HCT116 (cell line): Measurements from ENCODE around the gene PPY. TPM values are rescaled to one million over a fixed set of nuclear protein-coding genes. Genes with fewer than 3 reads are reported as not detected.

ENCODE experiments used
- ATAC-seq: fragments of 200-7000 bp; cut with Tn5 transposase; 2 replicates; pipeline ENCODE4 v1.9.1; 2020; ENCODE audit warnings: mild to moderate bottlenecking, moderate library complexity
- BruUV-seq: library from RNA; stranded (reverse); fragments of 400-500 nt; replicated peaks from 2 replicates; lab custom pipeline; 2021; lab: Mats Ljungman, UMichigan
- CTCF ChIA-PET: fragments of 300-600 bp; sonication (Branson Sonifier 250); formaldehyde crosslinking; loops from one replicate; lab custom pipeline; 2021; ENCODE audit warnings: antibody characterized with exemption; lab: Charles Lee
- POLR2A ChIA-PET: fragments of 300-600, 350-600 bp; sonication (Branson Sonifier 250); formaldehyde crosslinking; loops from one replicate; lab custom pipeline; 2021; ENCODE audit warnings: antibody characterized with exemption; lab: Charles Lee
- RAD21 ChIA-PET, 2 experiments: fragments of 300-600 bp; sonication (Branson Sonifier 250); formaldehyde crosslinking; loops; one replicate each; lab custom pipeline; 2023; ENCODE audit warnings: low total read pairs in 2 of 2; ENCODE audit not compliant: uncharacterized antibody in 2 of 2, unreplicated experiment in 2 of 2, low non-redundant PET in 1 of 2; lab: Charles Lee
- DNase-seq: peaks from one replicate; pipeline ENCODE4 v3.0.0-alpha.2; 2010; ENCODE audit warnings: low read depth, low spot score
- H2AFZ ChIP-seq: fragments of 200-600 bp; shearing (Covaris generic), sonication (generic); 2 replicates; pipeline ENCODE4 v1.6.1; 2017; ENCODE audit warnings: low read depth, mixed run types, mixed read lengths, antibody characterized with exemption, low read length; ENCODE audit not compliant: poor library complexity, severe bottlenecking
- H3K27ac ChIP-seq: 2 replicates; pipeline ENCODE4 v1.5.1; 2012; ENCODE audit warnings: low read depth, low read length
- H3K27me3 ChIP-seq: fragments of 200-600 bp; sonication (generic); 2 replicates; pipeline ENCODE4 v1.6.1; 2016; ENCODE audit warnings: mixed run types, low read length, mixed read lengths; ENCODE audit not compliant: insufficient read depth
- H3K36me3 ChIP-seq, 2 experiments: fragments of 200-500 bp in 1 of 2; fragments of 200-600 bp in 1 of 2; sonication (Bioruptor generic) in 1 of 2; sonication (generic) in 1 of 2; 2 replicates each; pipeline versions ENCODE4 v1.5.1 to v1.6.1; 2014 to 2016; ENCODE audit warnings: low read length in 2 of 2, inconsistent platforms in 1 of 2, mixed read lengths in 1 of 2, mixed run types in 1 of 2; ENCODE audit not compliant: insufficient read depth in 2 of 2, control insufficient read depth in 1 of 2
- H3K4me1 ChIP-seq, 2 experiments: fragments of 200-600 bp in 1 of 2; sonication (generic) in 1 of 2; 2 replicates each; pipeline versions ENCODE4 v1.5.1 to v1.6.1; 2012 to 2017; ENCODE audit warnings: low read length in 2 of 2, inconsistent platforms in 1 of 2, mild to moderate bottlenecking in 1 of 2, mixed read lengths in 1 of 2, mixed run types in 1 of 2, moderate library complexity in 1 of 2; ENCODE audit not compliant: insufficient read depth in 2 of 2, control insufficient read depth in 1 of 2
- H3K4me2 ChIP-seq: fragments of 200-600 bp; sonication (generic); 2 replicates; pipeline ENCODE4 v1.6.1; 2017; ENCODE audit warnings: mixed run types, low read length, mixed read lengths
- H3K4me3 ChIP-seq, 2 experiments: fragments of 200-600 bp in 1 of 2; sonication (generic) in 1 of 2; replicated peaks in 1 of 2; 2 replicates each; pipeline ENCODE4 v1.5.1; 2011 to 2016; ENCODE audit warnings: low read length in 2 of 2, control low read depth in 1 of 2, low read depth in 1 of 2, mild to moderate bottlenecking in 1 of 2, mixed read lengths in 1 of 2, mixed run types in 1 of 2
- H3K79me2 ChIP-seq: fragments of 200-600 bp; sonication (generic); 2 replicates; pipeline ENCODE4 v1.6.1; 2017; ENCODE audit warnings: mild to moderate bottlenecking, mixed run types, low read length, moderate library complexity, mixed read lengths; ENCODE audit not compliant: insufficient read depth
- H3K9ac ChIP-seq: fragments of 200-600 bp; sonication (generic); 2 replicates; pipeline ENCODE4 v1.6.1; 2016; ENCODE audit warnings: low read length, mixed read lengths
- H3K9me2 ChIP-seq: fragments of 200-600 bp; sonication (generic), shearing (Covaris generic); 2 replicates; pipeline ENCODE4 v1.6.1; 2017; ENCODE audit warnings: mixed run types, mild to moderate bottlenecking, moderate library complexity; ENCODE audit not compliant: insufficient read depth
- H3K9me3 ChIP-seq, 2 experiments: fragments of 200-500 bp in 1 of 2; fragments of 200-600 bp in 1 of 2; sonication (Bioruptor generic) in 1 of 2; sonication (generic) in 1 of 2; 2 replicates each; pipeline ENCODE4 v1.6.1; 2014 to 2017; ENCODE audit warnings: low read length in 2 of 2, mixed read lengths in 2 of 2, inconsistent platforms in 1 of 2, low read depth in 1 of 2, mild to moderate bottlenecking in 1 of 2, mixed run types in 1 of 2, moderate library complexity in 1 of 2; ENCODE audit not compliant: control insufficient read depth in 1 of 2, insufficient read depth in 1 of 2
- H4K20me1 ChIP-seq: fragments of 200-600 bp; sonication (generic), shearing (Covaris generic); 2 replicates; pipeline ENCODE4 v1.6.1; 2017; ENCODE audit warnings: mixed run types, mild to moderate bottlenecking, moderate library complexity; ENCODE audit not compliant: insufficient read depth
- CTCF ChIP-seq, 3 experiments: fragments of 200-600 bp in 1 of 3; sonication (generic) in 1 of 3; IDR thresholded peaks in 2 of 3; conservative IDR thresholded peaks in 1 of 3; 2 replicates each; pipeline ENCODE4 v1.5.1; 2012 to 2017; ENCODE audit warnings: low read depth in 2 of 3, low read length in 2 of 3, antibody characterized with exemption in 1 of 3, borderline replicate concordance in 1 of 3, control low read depth in 1 of 3, mild to moderate bottlenecking in 1 of 3, mixed read lengths in 1 of 3, mixed run types in 1 of 3, moderate library complexity in 1 of 3; ENCODE audit not compliant: insufficient read depth in 1 of 3
- JUND ChIP-seq: IDR thresholded peaks from 2 replicates; pipeline ENCODE4 v1.6.1; 2012
- POLR2A ChIP-seq: IDR thresholded peaks from 2 replicates; pipeline ENCODE4 v1.7.0; 2011; ENCODE audit warnings: borderline replicate concordance; ENCODE audit not compliant: insufficient read depth, insufficient read length; ENCODE audit errors: extremely low read depth
- SIN3A ChIP-seq: IDR thresholded peaks from 2 replicates; pipeline ENCODE4 v1.6.1; 2012; ENCODE audit warnings: low read depth
- SP1 ChIP-seq: IDR thresholded peaks from 2 replicates; pipeline ENCODE4 v1.6.1; 2012; ENCODE audit warnings: low read depth
- ZBTB33 ChIP-seq: IDR thresholded peaks from 2 replicates; pipeline ENCODE4 v1.6.1; 2011; ENCODE audit warnings: mild to moderate bottlenecking, low read length, moderate library complexity; ENCODE audit not compliant: insufficient replicate concordance; ENCODE audit errors: extremely low read depth
- intact Hi-C: fragments of 100-400 bp; cut with micrococcal nuclease; formaldehyde crosslinking; loops from 2 replicates; pipeline ENCODE4 v1.10.0; 2022
- total RNA-seq: library from RNA; stranded (reverse); gene quantifications from one replicate; pipeline ENCODE4 v1.2.1, GENCODE V29; 2021; ENCODE audit not compliant: unreplicated experiment

Gene PPY
- total RNA-seq, 1 experiment from 2014 or later: not detected

- no peak overlapping the region for H3K4me3 ChIP-seq
- BruUV-seq: no TSS peak
- H3K27ac ChIP-seq: no peak overlapping the region
- ATAC-seq (no peak), DNase-seq (no peak)
- no peak overlapping the region for H3K9ac ChIP-seq
- ChIA-PET CTCF (no interaction called here), POLR2A (no interaction called here), RAD21 (no interaction called here)
- H4K20me1 ChIP-seq: no peaks in the 10 kb centered on the region
- no peak overlapping the region for H2AFZ ChIP-seq
- no peaks in the 10 kb centered on the region for H3K4me1 ChIP-seq
- no peaks in the 10 kb centered on the region for H3K9me3 ChIP-seq
- H3K4me2 ChIP-seq: no peak overlapping the region
- TF ChIP-seq SP1 (no peak), POLR2A (no peak), SIN3A (no peak)
- TF ChIP-seq, all 23 proteins: peak for 0
- H3K27me3 ChIP-seq: no peaks in the 10 kb centered on the region
- H3K79me2 ChIP-seq: no peaks in the 10 kb centered on the region
- intact Hi-C loops: no loop called here
- no peaks in the 10 kb centered on the region for H3K36me3 ChIP-seq
- H3K9me2 ChIP-seq: no peaks in the 10 kb centered on the region
These were observed 42.2 kb upstream of the PPY start for GRCh38 chr17:43984521-43984920.

GRCh38 chr17:43983515-43984411 lies 41.5 kb upstream of the PPY start:
- H3K27me3 ChIP-seq: no peaks in the 10 kb centered on the region
- RAD21 ChIA-PET: no interaction called here
- no peaks in the 10 kb centered on the region for H3K9me3 ChIP-seq
- BruUV-seq: no TSS peak
- DNase-seq (no peak), ATAC-seq (no peak)
- no peak overlapping the region for H2AFZ ChIP-seq
- TF ChIP-seq CTCF (IDR thresholded peaks at IDR 0.05 in 2 of 3, conservative IDR thresholded peaks at IDR 0.05 in 1 of 3; ENCODE audit: borderline replicate concordance in 1 of 3, insufficient read depth in 1 of 3, low read depth in 2 of 3, low read length in 2 of 3) (0 out of 6 replicates have a peak, but pooled peaks of 1 of the 3 experiments have one; percentile 8), JUND (no peak), ZBTB33 (no peak)
- no peak overlapping the region for H3K4me2 ChIP-seq
- H3K79me2 ChIP-seq: no peaks in the 10 kb centered on the region
- no peaks in the 10 kb centered on the region for H3K4me1 ChIP-seq
- no peak overlapping the region for H3K27ac ChIP-seq
- H3K4me3 ChIP-seq: no peak overlapping the region
- no peaks in the 10 kb centered on the region for H3K36me3 ChIP-seq
- POLR2A ChIA-PET: no interaction called here
- no peaks in the 10 kb centered on the region for H3K9me2 ChIP-seq
- CTCF ChIA-PET: no interaction called here
- H4K20me1 ChIP-seq: no peaks in the 10 kb centered on the region
- intact Hi-C loops: no loop called here
- H3K9ac ChIP-seq: no peak overlapping the region
